Measurements from ENCODE around the gene BARD1. TPM values are rescaled to one million over a fixed set of nuclear protein-coding genes. Genes with fewer than 3 reads are reported as not detected.

Gene BARD1
- total RNA-seq, 2 experiments from 2014 or later = 60.7 to 64.9 TPM

- H3K9me2 ChIP-seq (ENCODE audit: insufficient read depth, low read length) = no peaks in the 10 kb centered on the region
- H3K79me2 ChIP-seq (ENCODE audit: insufficient read depth, low read depth, low read length) = no peaks in the 10 kb centered on the region
- no peak for TF ChIP-seq EZH2phosphoT487 (IDR thresholded peaks at IDR 0.05; ENCODE audit: borderline replicate concordance, low read depth, low read length)
- no peak for TF ChIP-seq CTCF (conservative IDR thresholded peaks at IDR 0.05; ENCODE audit: low read length)
- no peak overlapping the region for H3K4me2 ChIP-seq (ENCODE audit: low read length)
- no TSS peak for BruUV-seq (replicated peaks)
- H3K27ac ChIP-seq (ENCODE audit: low read depth, low read length, poor library complexity, severe bottlenecking) = no peak overlapping the region
- no peak overlapping the region for H2AFZ ChIP-seq (ENCODE audit: low read length)
- H4K20me1 ChIP-seq (ENCODE audit: insufficient read depth, low read length) = no peaks in the 10 kb centered on the region
- ChIA-PET POLR2A (interaction anchor here (0.6 to 1.3 kb wide), 4 partner anchors 8 to 410 kb away, joined by 3 to 4 read pairs (median 4); no protein-coding TSS in a partner anchor), CTCF (ENCODE audit: unreplicated experiment) (no interaction called here)
- intact Hi-C loops (cut with micrococcal nuclease; ENCODE audit: unreplicated experiment) = no loop called here
- H3K4me3 ChIP-seq (ENCODE audit: low read depth, low read length, poor library complexity, severe bottlenecking) = no peak overlapping the region
- no peak for DNase-seq (ENCODE audit: low spot score)
- H3K4me1 ChIP-seq (ENCODE audit: insufficient read depth, low read length, poor library complexity, severe bottlenecking) = no peaks in the 10 kb centered on the region
- no peaks in the 10 kb centered on the region for H3K9me3 ChIP-seq (ENCODE audit: low read length)
- H3K36me3 ChIP-seq (ENCODE audit: insufficient read depth, low read length) = no peaks in the 10 kb centered on the region
These were observed 98.8 kb downstream of the BARD1 start for GRCh38 chr2:214710729-214711128.

GRCh38 chr2:214706986-214707385 lies 102.5 kb downstream of the BARD1 start:
- no peaks in the 10 kb centered on the region for H3K79me2 ChIP-seq (ENCODE audit: insufficient read depth, low read depth, low read length)
- H3K9me2 ChIP-seq (ENCODE audit: insufficient read depth, low read length) = no peaks in the 10 kb centered on the region
- no peak for TF ChIP-seq EZH2phosphoT487 (IDR thresholded peaks at IDR 0.05; ENCODE audit: borderline replicate concordance, low read depth, low read length)
- no peak for TF ChIP-seq CTCF (conservative IDR thresholded peaks at IDR 0.05; ENCODE audit: low read length)
- no TSS peak for BruUV-seq (replicated peaks)
- DNase-seq (ENCODE audit: low spot score) = no peak
- no peak overlapping the region for H3K27ac ChIP-seq (ENCODE audit: low read depth, low read length, poor library complexity, severe bottlenecking)
- no peaks in the 10 kb centered on the region for H3K9me3 ChIP-seq (ENCODE audit: low read length)
- H3K4me1 ChIP-seq (ENCODE audit: insufficient read depth, low read length, poor library complexity, severe bottlenecking) = no peaks in the 10 kb centered on the region
- CTCF ChIA-PET (ENCODE audit: unreplicated experiment) = no interaction called here
- no peak overlapping the region for H3K4me3 ChIP-seq (ENCODE audit: low read depth, low read length, poor library complexity, severe bottlenecking)
- POLR2A ChIA-PET = no interaction called here
- H3K4me2 ChIP-seq (ENCODE audit: low read length) = no peak overlapping the region
- H3K36me3 ChIP-seq (ENCODE audit: insufficient read depth, low read length) = no peaks in the 10 kb centered on the region
- intact Hi-C loops (cut with micrococcal nuclease; ENCODE audit: unreplicated experiment) = no loop called here
- H4K20me1 ChIP-seq (ENCODE audit: insufficient read depth, low read length) = no peaks in the 10 kb centered on the region
- H2AFZ ChIP-seq (ENCODE audit: low read length) = no peak overlapping the region

- Histone ChIP-seq H3K27ac (ENCODE audit: low read depth, low read length, poor library complexity, severe bottlenecking) (no peak overlapping the region), H3K9me2 (ENCODE audit: insufficient read depth, low read length) (no peaks in the 10 kb centered on the region), H3K36me3 (ENCODE audit: insufficient read depth, low read length) (no peaks in the 10 kb centered on the region), H2AFZ (ENCODE audit: low read length) (no peak overlapping the region), H3K4me3 (ENCODE audit: low read depth, low read length, poor library complexity, severe bottlenecking) (no peak overlapping the region), H3K79me2 (ENCODE audit: insufficient read depth, low read depth, low read length) (no peaks in the 10 kb centered on the region), H3K4me1 (ENCODE audit: insufficient read depth, low read length, poor library complexity, severe bottlenecking) (no peaks in the 10 kb centered on the region), H3K9me3 (ENCODE audit: low read length) (no peaks in the 10 kb centered on the region), H3K4me2 (ENCODE audit: low read length) (no peak overlapping the region), H4K20me1 (ENCODE audit: insufficient read depth, low read length) (no peaks in the 10 kb centered on the region)
- intact Hi-C loops (cut with micrococcal nuclease; ENCODE audit: unreplicated experiment) = no loop called here
- ChIA-PET POLR2A (interaction anchor here (0.6 kb wide), 1 partner anchor 201 kb away, joined by 5 read pairs; no protein-coding TSS in a partner anchor), CTCF (ENCODE audit: unreplicated experiment) (no interaction called here)
- TF ChIP-seq CTCF (conservative IDR thresholded peaks at IDR 0.05; ENCODE audit: low read length) = no peak
- no peak for TF ChIP-seq EZH2phosphoT487 (IDR thresholded peaks at IDR 0.05; ENCODE audit: borderline replicate concordance, low read depth, low read length)
- no TSS peak for BruUV-seq (replicated peaks)
- no peak for DNase-seq (ENCODE audit: low spot score)
These were observed 110.2 kb downstream of the BARD1 start for GRCh38 chr2:214699236-214699635.

Data from OCI-LY7 (cell line).